PFSK-1 (cell line): ENCODE measurements around the gene NDUFS7.

Experiments used
- FOXP2 ChIP-seq: optimal IDR thresholded peaks from 2 replicates; pipeline ENCODE3; 2011; ENCODE audit warnings: borderline replicate concordance, control low read depth, inconsistent platforms; ENCODE audit not compliant: insufficient read depth; ENCODE audit errors: extremely low read length, extremely low read depth
- POLR2AphosphoS5 ChIP-seq: IDR thresholded peaks from 2 replicates; pipeline ENCODE4 v1.6.1; 2012; ENCODE audit warnings: low read depth, mild to moderate bottlenecking, control low read depth, low read length, moderate library complexity
- REST ChIP-seq, 2 experiments: IDR thresholded peaks; 2 replicates each; pipeline versions ENCODE4 v1.6.1 to v1.8.0; 2011 to 2012; ENCODE audit warnings: low read depth in 2 of 2, low read length in 2 of 2, control low read depth in 1 of 2, inconsistent platforms in 1 of 2, mild to moderate bottlenecking in 1 of 2, moderate library complexity in 1 of 2; ENCODE audit not compliant: insufficient read depth in 1 of 2
- SIN3A ChIP-seq: IDR thresholded peaks from 2 replicates; pipeline ENCODE4 v1.6.1; 2012; ENCODE audit warnings: mild to moderate bottlenecking, low read length, moderate library complexity, borderline replicate concordance; ENCODE audit not compliant: insufficient read depth
- TAF1 ChIP-seq: IDR thresholded peaks from 2 replicates; pipeline ENCODE4 v1.6.1; 2012; ENCODE audit warnings: low read length, control low read depth, borderline replicate concordance; ENCODE audit not compliant: insufficient read depth

NDUFS7 gene

GRCh38 chr19:1389033-1389940 is 5.6 kb downstream of the NDUFS7 start:
- TF ChIP-seq TAF1 (no peak), FOXP2 (no peak), SIN3A (no peak), POLR2AphosphoS5 (no peak), REST (IDR thresholded peaks at IDR 0.05; ENCODE audit: insufficient read depth in 1 of 2, low read depth in 2 of 2, low read length in 2 of 2) (no peak)

- TF ChIP-seq REST (IDR thresholded peaks at IDR 0.05; ENCODE audit: insufficient read depth in 1 of 2, low read depth in 2 of 2, low read length in 2 of 2) (no peak), POLR2AphosphoS5 (no peak)
These were observed 7.2 kb downstream of the NDUFS7 start for GRCh38 chr19:1390890-1391423.

DNA sequence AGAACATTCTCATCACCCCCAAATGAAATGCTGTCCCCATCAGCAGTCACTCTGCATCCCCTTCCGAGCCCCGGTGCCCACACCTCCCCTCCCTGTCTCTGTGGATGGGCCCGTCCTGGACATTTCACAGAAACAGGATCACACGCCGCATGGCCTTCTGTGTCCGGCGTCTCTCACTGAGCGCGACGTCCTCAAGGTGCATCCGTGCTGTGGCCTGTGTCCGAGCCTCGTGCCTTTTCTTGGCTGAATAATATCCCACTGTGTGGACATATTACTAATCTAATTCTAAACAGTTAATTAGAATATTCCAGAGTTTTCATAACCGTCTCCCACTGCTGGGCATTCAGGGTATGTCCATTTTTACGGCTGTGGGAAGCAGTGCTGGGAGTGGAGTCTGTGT is 8.7 kb downstream of the NDUFS7 start:
- TF ChIP-seq REST (IDR thresholded peaks at IDR 0.05; ENCODE audit: insufficient read depth in 1 of 2, low read depth in 2 of 2, low read length in 2 of 2), result no peak
- TF ChIP-seq POLR2AphosphoS5, result no peak
- no peak for TF ChIP-seq TAF1
- TF ChIP-seq SIN3A, result no peak
- no peak for TF ChIP-seq FOXP2

DNA sequence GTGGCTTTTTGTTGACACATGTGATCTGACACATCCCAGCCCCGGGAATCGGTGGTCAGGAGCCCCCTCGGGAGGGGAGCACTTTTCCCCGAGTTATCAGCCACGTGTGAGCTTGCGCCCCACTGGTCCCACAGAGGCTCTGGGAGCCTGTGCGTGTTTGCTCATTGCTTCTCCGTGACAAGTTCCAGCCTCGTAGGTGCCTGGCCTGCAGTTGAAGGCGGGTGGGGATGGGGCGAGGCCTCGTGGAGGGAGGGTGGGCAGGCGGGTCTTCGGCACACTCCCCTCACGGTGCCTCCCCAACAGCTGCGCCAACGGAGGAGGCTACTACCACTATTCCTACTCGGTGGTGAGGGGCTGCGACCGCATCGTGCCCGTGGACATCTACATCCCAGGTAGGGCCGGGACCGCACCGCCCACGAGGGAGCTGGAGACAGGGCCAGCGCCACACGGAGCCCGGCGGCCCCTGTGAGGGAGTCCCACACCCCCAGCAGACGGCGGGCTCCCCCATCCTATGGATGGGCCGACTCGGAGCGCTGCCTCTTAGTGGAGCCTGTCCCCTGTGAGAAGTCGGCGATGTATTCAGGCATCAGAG is 9.3 kb downstream of the NDUFS7 start:
- TF ChIP-seq POLR2AphosphoS5, result no peak
- no peak for TF ChIP-seq TAF1
- TF ChIP-seq SIN3A, result no peak
- TF ChIP-seq REST (IDR thresholded peaks at IDR 0.05; ENCODE audit: insufficient read depth in 1 of 2, low read depth in 2 of 2, low read length in 2 of 2), result no peak
- TF ChIP-seq FOXP2, result no peak
